GM13977 (cell line): ENCODE measurements around the gene SPDYE3.
"Not testable (repeated sequence)": the region's sequence is repeated elsewhere in the genome, so short reads cannot be mapped to it uniquely, and the experiment has no call there.

ENCODE experiments used
- DNase-seq: peaks from one replicate; pipeline ENCODE4 v3.0.0; 2012; ENCODE audit warnings: low spot score
- CTCF ChIP-seq: IDR thresholded peaks from 2 replicates; pipeline ENCODE4 v1.5.1; 2012; ENCODE audit warnings: mild to moderate bottlenecking, control low read depth; ENCODE audit not compliant: insufficient read depth; ENCODE audit errors: extremely low read depth, missing control alignments
- in situ Hi-C: fragments of 300-500 bp; cut with MboI; formaldehyde crosslinking; loops from one replicate; pipeline ENCODE4 v1.12.0; 2022; ENCODE audit warnings: low sequenced_read_pairs, low pct_unique_long_range_greater_than_20kb, mixed read lengths, inconsistent platforms; ENCODE audit not compliant: unreplicated experiment

The SPDYE3 gene

GRCh38 chr7:100356416-100357068 lies 49.0 kb downstream of the SPDYE3 start:
- no peak for DNase-seq
- in situ Hi-C loops, result no loop called here
- no peak for TF ChIP-seq CTCF

- no peak for TF ChIP-seq CTCF
- no peak for DNase-seq
- in situ Hi-C loops, result no loop called here
These were observed 49.6 kb downstream of the SPDYE3 start for GRCh38 chr7:100357131-100357561.

GRCh38 chr7:100358027-100358856 lies 50.7 kb downstream of the SPDYE3 start, which contains the start of gene PILRB:
Gene PILRB, plus strand, starts transcription at chr7:100358117. Its CDS starts 186 bp downstream, at chr7:100358303.
- peak; percentile 35 for TF ChIP-seq CTCF
- no peak for DNase-seq
- in situ Hi-C loops, result no loop called here

- no peak for DNase-seq
- in situ Hi-C loops, result no loop called here
These were observed 51.3 kb downstream of the SPDYE3 start for GRCh38 chr7:100358857-100359212.

GRCh38 chr7:100360135-100360854 lies 52.8 kb downstream of the SPDYE3 start:
- no peak for DNase-seq
- in situ Hi-C loops, result no loop called here
- no peak for TF ChIP-seq CTCF

More at GRCh38 chr7:100358857-100359212, 51.3 kb downstream of the SPDYE3 start:
- no peak for TF ChIP-seq CTCF

GRCh38 chr7:100363098-100363497 lies 55.6 kb downstream of the SPDYE3 start:
- no peak for TF ChIP-seq CTCF
- in situ Hi-C loops, result no loop called here
- no peak for DNase-seq

GRCh38 chr7:100363797-100364196 lies 56.3 kb downstream of the SPDYE3 start:
- DNase-seq, in situ Hi-C loops: not testable (repeated sequence)
